AG09309 (cell line): ENCODE results near the gene ZDHHC17.

Source experiments
- DNase-seq: peaks from one replicate; pipeline ENCODE4 v3.0.0-alpha.2; 2010; ENCODE audit warnings: low read depth
- H3K4me3 ChIP-seq: 2 replicates; pipeline ENCODE4 v1.5.1; 2011; ENCODE audit warnings: mild to moderate bottlenecking, low read depth, low read length, moderate library complexity; ENCODE audit not compliant: control insufficient read depth
- TF ChIP-seq, protein P1 (sequence below): IDR thresholded peaks from 2 replicates; pipeline ENCODE4 v1.5.1; 2011; ENCODE audit warnings: mild to moderate bottlenecking, low read depth, low read length, inconsistent platforms; ENCODE audit not compliant: insufficient read depth, control insufficient read depth; ENCODE audit errors: missing control alignments

Gene ZDHHC17

GRCh38 chr12:76878899-76879709 lies 115.2 kb downstream of the ZDHHC17 start, which contains the start of gene CSRP2:
CSRP2 (minus strand) TSS chr12:76879019; CDS start chr12:76866260, 12,759 bp downstream.
- TF ChIP-seq, protein P1, sequence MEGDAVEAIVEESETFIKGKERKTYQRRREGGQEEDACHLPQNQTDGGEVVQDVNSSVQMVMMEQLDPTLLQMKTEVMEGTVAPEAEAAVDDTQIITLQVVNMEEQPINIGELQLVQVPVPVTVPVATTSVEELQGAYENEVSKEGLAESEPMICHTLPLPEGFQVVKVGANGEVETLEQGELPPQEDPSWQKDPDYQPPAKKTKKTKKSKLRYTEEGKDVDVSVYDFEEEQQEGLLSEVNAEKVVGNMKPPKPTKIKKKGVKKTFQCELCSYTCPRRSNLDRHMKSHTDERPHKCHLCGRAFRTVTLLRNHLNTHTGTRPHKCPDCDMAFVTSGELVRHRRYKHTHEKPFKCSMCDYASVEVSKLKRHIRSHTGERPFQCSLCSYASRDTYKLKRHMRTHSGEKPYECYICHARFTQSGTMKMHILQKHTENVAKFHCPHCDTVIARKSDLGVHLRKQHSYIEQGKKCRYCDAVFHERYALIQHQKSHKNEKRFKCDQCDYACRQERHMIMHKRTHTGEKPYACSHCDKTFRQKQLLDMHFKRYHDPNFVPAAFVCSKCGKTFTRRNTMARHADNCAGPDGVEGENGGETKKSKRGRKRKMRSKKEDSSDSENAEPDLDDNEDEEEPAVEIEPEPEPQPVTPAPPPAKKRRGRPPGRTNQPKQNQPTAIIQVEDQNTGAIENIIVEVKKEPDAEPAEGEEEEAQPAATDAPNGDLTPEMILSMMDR, result peak; percentile 39
- peak within 1 kb of the TSS; percentile 87 for H3K4me3 ChIP-seq
- no peak for DNase-seq

GRCh38 chr12:76879710-76880518 lies 116.0 kb downstream of the ZDHHC17 start:
- DNase-seq, result no peak
- TF ChIP-seq, protein P1, result no peak
- peak overlapping the region; percentile 87 for H3K4me3 ChIP-seq

DNA sequence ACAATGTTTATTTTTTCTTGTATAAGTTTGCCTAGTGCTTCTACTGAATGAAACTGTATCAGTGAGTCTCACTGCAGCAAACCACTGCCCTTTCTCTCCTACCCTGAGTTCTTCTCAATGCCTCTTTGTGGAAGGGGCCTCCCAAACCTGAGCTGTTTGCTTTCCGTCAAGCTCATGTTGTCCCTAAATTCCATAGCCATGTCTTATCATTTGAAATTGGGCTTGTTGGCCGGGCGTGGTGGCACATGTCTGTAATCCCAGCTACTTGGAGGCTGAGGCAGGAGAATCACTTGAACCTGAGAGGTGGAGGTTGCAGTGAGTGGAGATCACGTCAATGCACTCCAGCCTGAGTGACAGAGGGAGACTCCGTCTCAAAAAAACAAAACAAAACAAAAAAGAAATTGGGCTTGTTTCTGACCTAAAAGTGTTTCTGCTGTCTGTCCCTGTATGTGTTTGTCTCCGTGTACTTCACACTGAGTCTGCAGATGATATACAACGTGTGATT lies 116.7 kb downstream of the ZDHHC17 start:
- H3K4me3 ChIP-seq, result no peak overlapping the region
- TF ChIP-seq, protein P1, result no peak
- DNase-seq, result no peak

DNA sequence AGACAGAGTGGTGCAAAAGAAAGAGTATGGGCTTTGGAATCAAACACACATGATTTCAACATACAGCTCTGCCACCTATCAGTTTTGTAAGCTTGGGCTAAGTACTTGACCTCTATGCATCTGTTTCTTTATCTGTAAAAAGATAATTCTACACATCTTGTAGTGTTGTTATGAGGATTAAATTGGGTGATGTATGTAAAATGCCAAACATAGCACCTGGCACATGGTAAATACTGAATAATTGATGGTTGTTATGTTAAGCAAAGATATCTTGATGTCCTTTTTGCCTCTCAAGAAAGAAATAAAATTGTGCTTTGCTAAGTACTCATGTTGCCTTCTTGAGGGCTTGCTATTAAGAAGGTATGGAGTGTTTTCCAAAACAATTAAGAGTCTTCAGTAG lies 117.2 kb downstream of the ZDHHC17 start:
- no peak for DNase-seq
- TF ChIP-seq, protein P1, result no peak
- H3K4me3 ChIP-seq, result no peak overlapping the region

DNA sequence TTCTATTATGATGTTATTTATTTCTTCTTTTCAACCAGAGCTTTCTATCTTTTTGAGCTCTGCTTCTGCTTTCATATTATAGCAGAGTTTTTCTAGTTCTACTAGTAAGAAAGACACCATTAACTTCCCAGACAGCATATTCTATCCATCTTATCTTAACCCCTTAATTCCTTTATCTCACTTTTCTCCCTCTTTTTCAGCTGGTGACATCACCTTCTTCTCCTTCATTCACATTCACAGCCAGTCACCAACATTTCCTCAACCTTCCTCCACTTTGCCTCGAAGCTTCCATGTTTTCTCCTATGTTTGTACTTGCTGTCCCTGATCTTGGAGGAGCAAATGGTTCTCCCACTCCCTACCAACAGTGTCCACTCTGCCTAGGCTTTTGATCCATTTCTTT lies 118.5 kb downstream of the ZDHHC17 start:
- TF ChIP-seq, protein P1, result no peak
- DNase-seq, result no peak
- no peak overlapping the region for H3K4me3 ChIP-seq

DNA sequence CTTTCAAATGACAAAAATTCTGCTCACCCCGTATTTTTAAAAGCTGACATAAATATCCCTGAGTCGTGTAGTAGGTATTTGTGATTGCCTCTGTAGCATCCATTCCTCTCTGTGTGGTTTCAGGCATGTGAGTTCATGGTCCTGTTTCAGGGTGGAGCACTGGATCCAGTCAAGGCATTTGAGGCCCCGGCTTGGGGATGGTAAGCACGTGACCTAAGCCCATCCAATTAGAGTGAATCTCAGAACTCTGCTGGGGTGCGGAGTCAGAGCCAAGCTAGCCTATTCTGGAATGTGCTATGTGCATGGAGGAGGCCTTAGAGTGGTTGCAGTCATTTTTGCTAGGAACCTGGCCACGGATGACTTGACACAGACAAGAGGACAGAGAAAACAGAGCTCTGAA lies 119.2 kb downstream of the ZDHHC17 start:
- no peak for DNase-seq
- H3K4me3 ChIP-seq, result no peak overlapping the region
- TF ChIP-seq, protein P1, result no peak
